ENCODE data around the gene NEMP1. TPM values are rescaled to one million over a fixed set of nuclear protein-coding genes. Genes with fewer than 3 reads are reported as not detected.
A peak's percentile ranks its signal among the peaks of the same experiment; 100 is the strongest.
"Not testable (repeated sequence)": the region's sequence is repeated elsewhere in the genome, so short reads cannot be mapped to it uniquely, and the experiment has no call there.

The NEMP1 gene
- total RNA-seq, 4 donors from 2014 or later = 4.6 to 11.6 (median 5.7) TPM

GRCh38 chr12:57025196-57025595 lies 53.4 kb downstream of the NEMP1 start:
- TF ChIP-seq CTCF (IDR thresholded peaks at IDR 0.05) (no peak), POLR2A (IDR thresholded peaks at IDR 0.05) (no peak)

GRCh38 chr12:57022324-57022723 lies 56.3 kb downstream of the NEMP1 start:
- not testable (repeated sequence) for H3K4me3 ChIP-seq, H3K27ac ChIP-seq, H3K27me3 ChIP-seq, H3K9me3 ChIP-seq, DNase-seq, H3K4me1 ChIP-seq
- H3K36me3 ChIP-seq = peaks cover 0 to 12% (median 0%) of the 10 kb centered on the region in 3 donors

More at GRCh38 chr12:57025196-57025595, 53.4 kb downstream of the NEMP1 start:
- H3K4me3 ChIP-seq = no peak overlapping the region
- H3K9me3 ChIP-seq = no peaks in the 10 kb centered on the region
- peaks cover 0 to 38% (median 0%) of the 10 kb centered on the region in 3 donors for H3K36me3 ChIP-seq
- no peaks in the 10 kb centered on the region for H3K27me3 ChIP-seq
- peaks cover 0 to 8% (median 0%) of the 10 kb centered on the region in 4 donors for H3K4me1 ChIP-seq
- peak in 1 of 3 donors; percentile 28 for DNase-seq
- H3K27ac ChIP-seq = no peak overlapping the region

GRCh38 chr12:57019983-57020719 lies 58.4 kb downstream of the NEMP1 start:
- H3K27ac ChIP-seq = no peak overlapping the region
- no peaks in the 10 kb centered on the region for H3K36me3 ChIP-seq
- H3K4me3 ChIP-seq = no peak overlapping the region
- no peaks in the 10 kb centered on the region for H3K27me3 ChIP-seq
- TF ChIP-seq POLR2A (IDR thresholded peaks at IDR 0.05) (no peak), CTCF (IDR thresholded peaks at IDR 0.05) (no peak)
- H3K9me3 ChIP-seq = no peaks in the 10 kb centered on the region
- H3K4me1 ChIP-seq = no peaks in the 10 kb centered on the region
- no peak for DNase-seq

- TF ChIP-seq POLR2A (IDR thresholded peaks at IDR 0.05) (no peak), CTCF (IDR thresholded peaks at IDR 0.05) (no peak)
- Histone ChIP-seq H3K9me3 (no peaks in the 10 kb centered on the region), H3K27me3 (no peaks in the 10 kb centered on the region), H3K4me1 (no peaks in the 10 kb centered on the region), H3K27ac (no peak overlapping the region), H3K36me3 (no peaks in the 10 kb centered on the region), H3K4me3 (no peak overlapping the region)
- no peak for DNase-seq
These were observed 59.7 kb downstream of the NEMP1 start for GRCh38 chr12:57018906-57019305.

- DNase-seq, H3K4me3 ChIP-seq: not testable (repeated sequence)
These were observed 60.2 kb downstream of the NEMP1 start for GRCh38 chr12:57018353-57018752.

GRCh38 chr12:57016348-57016747 lies 62.2 kb downstream of the NEMP1 start, which contains the start of gene TAC3:
Gene TAC3 (minus strand): TSS chr12:57016529. CDS start chr12:57015797, 732 bp downstream.
- no peak for TF ChIP-seq POLR2A (IDR thresholded peaks at IDR 0.05)
- TF ChIP-seq CTCF (IDR thresholded peaks at IDR 0.05) = no peak
- Histone ChIP-seq H3K9me3 (no peaks in the 10 kb centered on the region), H3K36me3 (no peaks in the 10 kb centered on the region), H3K27me3 (no peaks in the 10 kb centered on the region), H3K4me3 (no peak within 1 kb of the TSS), H3K4me1 (peaks cover 0 to 5% (median 0%) of the 10 kb centered on the region in 4 donors), H3K27ac (no peak within 1 kb of the TSS)
- DNase-seq = peak in 1 of 3 donors; percentile 39

More at GRCh38 chr12:57018353-57018752, 60.2 kb downstream of the NEMP1 start:
- not testable (repeated sequence) for H3K27me3 ChIP-seq, H3K9me3 ChIP-seq, H3K36me3 ChIP-seq, H3K4me1 ChIP-seq, H3K27ac ChIP-seq
